Measurements from ENCODE around the gene SCTR.

DNA sequence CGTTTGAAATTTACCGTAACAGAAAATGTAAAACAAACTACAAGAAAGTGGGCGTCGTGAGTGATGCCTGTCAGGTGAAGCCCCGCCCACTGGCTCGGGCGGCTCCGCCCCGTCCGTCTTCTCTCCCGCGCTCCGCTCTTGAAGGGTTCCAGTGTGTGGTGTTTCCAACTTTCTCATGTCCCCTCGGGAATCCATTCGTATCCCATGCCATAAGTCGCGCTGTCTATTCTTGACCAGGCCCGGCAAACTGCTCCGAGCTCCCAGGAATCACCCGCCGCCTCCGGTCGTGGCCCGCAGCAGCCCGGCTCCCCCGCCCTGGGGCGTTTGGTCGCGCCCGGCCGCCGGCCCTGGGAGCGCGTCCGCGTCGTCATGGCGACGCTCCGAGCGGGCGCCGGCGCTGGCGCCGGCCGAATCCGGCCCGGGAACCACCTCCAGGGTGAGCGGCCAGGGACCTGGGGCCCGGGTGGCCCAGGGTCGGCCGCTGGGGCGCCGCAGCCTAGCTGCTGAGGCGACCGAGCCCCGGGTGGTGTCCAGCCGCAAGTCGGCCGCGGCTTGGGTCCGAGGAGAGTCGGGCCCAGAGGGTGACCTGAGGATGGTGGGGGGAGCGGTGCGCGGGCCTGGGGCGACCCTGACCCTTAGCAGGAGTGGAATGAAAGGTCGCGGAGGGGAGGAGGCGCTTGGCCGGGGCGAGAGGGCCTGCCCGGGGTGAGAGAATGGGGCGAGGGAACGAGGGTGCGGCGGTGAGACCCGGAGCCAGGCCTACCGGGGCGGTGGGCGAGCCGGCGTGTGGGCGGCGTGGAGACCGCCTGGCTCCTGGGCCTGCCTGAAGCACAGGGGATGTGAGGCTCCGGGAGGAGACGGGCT, 20.0 kb upstream of the SCTR start, which contains the start of gene CFAP221:
- TF ChIP-seq, protein P1, sequence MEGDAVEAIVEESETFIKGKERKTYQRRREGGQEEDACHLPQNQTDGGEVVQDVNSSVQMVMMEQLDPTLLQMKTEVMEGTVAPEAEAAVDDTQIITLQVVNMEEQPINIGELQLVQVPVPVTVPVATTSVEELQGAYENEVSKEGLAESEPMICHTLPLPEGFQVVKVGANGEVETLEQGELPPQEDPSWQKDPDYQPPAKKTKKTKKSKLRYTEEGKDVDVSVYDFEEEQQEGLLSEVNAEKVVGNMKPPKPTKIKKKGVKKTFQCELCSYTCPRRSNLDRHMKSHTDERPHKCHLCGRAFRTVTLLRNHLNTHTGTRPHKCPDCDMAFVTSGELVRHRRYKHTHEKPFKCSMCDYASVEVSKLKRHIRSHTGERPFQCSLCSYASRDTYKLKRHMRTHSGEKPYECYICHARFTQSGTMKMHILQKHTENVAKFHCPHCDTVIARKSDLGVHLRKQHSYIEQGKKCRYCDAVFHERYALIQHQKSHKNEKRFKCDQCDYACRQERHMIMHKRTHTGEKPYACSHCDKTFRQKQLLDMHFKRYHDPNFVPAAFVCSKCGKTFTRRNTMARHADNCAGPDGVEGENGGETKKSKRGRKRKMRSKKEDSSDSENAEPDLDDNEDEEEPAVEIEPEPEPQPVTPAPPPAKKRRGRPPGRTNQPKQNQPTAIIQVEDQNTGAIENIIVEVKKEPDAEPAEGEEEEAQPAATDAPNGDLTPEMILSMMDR (conservative IDR thresholded peaks at IDR 0.05; ENCODE audit: low read depth, low read length), result no peak
- no peak for TF ChIP-seq EZH2 (IDR thresholded peaks at IDR 0.05; ENCODE audit: low read length, unreplicated experiment)
